K562 (cell line): ENCODE results near the gene SORBS2.

ENCODE experiments used
- MXI1 ChIP-seq: IDR thresholded peaks from 2 replicates; pipeline ENCODE4 v1.6.1; 2011; ENCODE audit warnings: low read depth, mild to moderate bottlenecking, improper control_type of control experiment, low read length
- PHF20 ChIP-seq: fragments of 450-650 bp; IDR thresholded peaks from 2 replicates; pipeline ENCODE4 v1.6.1; 2018; ENCODE audit not compliant: partially characterized antibody

GRCh38 chr4:185797596-185798338 is 14.2 kb downstream of the SORBS2 start:
- TF ChIP-seq MXI1 (no peak), PHF20 (no peak)
